SK-N-MC (cell line): ENCODE results near the gene TMEM181.

Experiments
- EZH2 ChIP-seq: fragments of 200-600 bp; sonication (generic); IDR thresholded peaks from one replicate; pipeline ENCODE4 v1.6.1; 2017; ENCODE audit warnings: antibody characterized with exemption
- POLR2AphosphoS5 ChIP-seq: IDR thresholded peaks from 2 replicates; pipeline ENCODE4 v1.6.1; 2012; ENCODE audit warnings: mild to moderate bottlenecking, low read depth, low read length, borderline replicate concordance

DNA sequence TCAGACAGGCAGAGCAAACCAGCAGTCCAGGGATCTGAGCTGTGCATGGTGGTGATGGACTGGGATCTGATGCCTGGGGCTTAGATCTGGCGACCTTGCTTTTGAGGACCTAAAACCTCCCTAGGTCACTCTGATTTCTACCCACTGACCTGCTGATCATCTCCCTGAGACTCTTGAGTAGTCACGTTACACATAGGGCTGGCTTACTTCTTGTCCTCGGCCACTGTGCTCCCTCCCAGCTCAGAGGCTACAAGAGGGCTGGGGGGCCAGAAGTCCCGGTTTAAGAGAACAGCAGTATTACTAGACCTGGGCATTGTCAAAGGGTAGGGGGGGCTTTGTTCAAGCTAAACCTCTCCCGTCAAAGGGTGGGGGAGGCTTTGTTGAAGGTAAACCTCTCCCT, 79.2 kb downstream of the TMEM181 start:
- no peak for TF ChIP-seq POLR2AphosphoS5
- no peak for TF ChIP-seq EZH2
